Activated T-cell treated with anti-CD3 and anti-CD28 coated beads for 1 hour (primary cell): ENCODE measurements around the gene DLG2.

Source experiments
- DNase-seq: peaks from one replicate; pipeline ENCODE4 v3.0.0-alpha.2; 2020; ENCODE audit warnings: low read depth

DLG2 gene

GRCh38 chr11:85109141-85109540, 518.0 kb downstream of the DLG2 start:
- DNase-seq: no peak

- DNase-seq: no peak
These were observed 521.3 kb downstream of the DLG2 start for GRCh38 chr11:85105868-85106267.

GRCh38 chr11:85099522-85099921, 527.6 kb downstream of the DLG2 start:
- DNase-seq: no peak

- no peak for DNase-seq
These were observed 528.1 kb downstream of the DLG2 start for GRCh38 chr11:85098996-85099395.

- no peak for DNase-seq
These were observed 530.2 kb downstream of the DLG2 start for GRCh38 chr11:85096939-85097338.

GRCh38 chr11:85095239-85095638, 531.9 kb downstream of the DLG2 start:
- no peak for DNase-seq

- DNase-seq: no peak
These were observed 532.3 kb downstream of the DLG2 start for GRCh38 chr11:85094795-85095194.

- no peak for DNase-seq
These were observed 537.5 kb downstream of the DLG2 start for GRCh38 chr11:85089654-85090053.

GRCh38 chr11:85088286-85088685, 538.9 kb downstream of the DLG2 start:
- DNase-seq: no peak

- DNase-seq: no peak
These were observed 540.5 kb downstream of the DLG2 start for GRCh38 chr11:85086504-85087284.

GRCh38 chr11:85076535-85077330, 550.4 kb downstream of the DLG2 start:
- DNase-seq: no peak

- DNase-seq: no peak
These were observed 564.5 kb downstream of the DLG2 start for GRCh38 chr11:85062659-85063058.

- DNase-seq: no peak
These were observed 574.5 kb downstream of the DLG2 start for GRCh38 chr11:85052636-85053035.

- DNase-seq: no peak
These were observed 578.3 kb downstream of the DLG2 start for GRCh38 chr11:85048801-85049200.

- DNase-seq: no peak
These were observed 581.4 kb downstream of the DLG2 start for GRCh38 chr11:85045716-85046115.

- no peak for DNase-seq
These were observed 582.2 kb downstream of the DLG2 start for GRCh38 chr11:85044911-85045310.

- DNase-seq: no peak
These were observed 584.8 kb downstream of the DLG2 start for GRCh38 chr11:85042361-85042760.

GRCh38 chr11:85040166-85040565, 587.0 kb downstream of the DLG2 start:
- no peak for DNase-seq

- DNase-seq: no peak
These were observed 597.2 kb downstream of the DLG2 start for GRCh38 chr11:85029964-85030363.

GRCh38 chr11:85028329-85029101, 598.6 kb downstream of the DLG2 start:
- no peak for DNase-seq

- no peak for DNase-seq
These were observed 599.8 kb downstream of the DLG2 start for GRCh38 chr11:85027346-85027745.

- no peak for DNase-seq
These were observed 606.1 kb downstream of the DLG2 start for GRCh38 chr11:85021058-85021457.

GRCh38 chr11:84993386-84993785, 633.8 kb downstream of the DLG2 start:
- no peak for DNase-seq
